ENCODE data around the gene IGF2BP3. TPM values are rescaled to one million over a fixed set of nuclear protein-coding genes. Genes with fewer than 3 reads are reported as not detected.
"Not testable (repeated sequence)": the region's sequence is repeated elsewhere in the genome, so short reads cannot be mapped to it uniquely, and the experiment has no call there.

The IGF2BP3 gene
- total RNA-seq, 1 donor from 2014 or later, result 28.0 TPM

- DNase-seq (ENCODE audit: low read depth), result no peak
Observed at GRCh38 chr7:23343806-23344475, 126.3 kb downstream of the IGF2BP3 start.

GRCh38 chr7:23343102-23343501 is 127.2 kb downstream of the IGF2BP3 start:
- no peak for DNase-seq (ENCODE audit: low read depth)

GRCh38 chr7:23341846-23342598 is 128.3 kb downstream of the IGF2BP3 start:
- DNase-seq (ENCODE audit: low read depth), result peak; percentile 44

GRCh38 chr7:23338863-23339262 is 131.4 kb downstream of the IGF2BP3 start:
- no peak for DNase-seq (ENCODE audit: low read depth)

GRCh38 chr7:23338439-23338838 is 131.9 kb downstream of the IGF2BP3 start:
- DNase-seq (ENCODE audit: low read depth), result no peak

GRCh38 chr7:23337374-23337773 is 132.9 kb downstream of the IGF2BP3 start:
- no peak for DNase-seq (ENCODE audit: low read depth)

GRCh38 chr7:23336799-23337283 is 133.4 kb downstream of the IGF2BP3 start:
- no peak for DNase-seq (ENCODE audit: low read depth)

GRCh38 chr7:23336086-23336485 is 134.2 kb downstream of the IGF2BP3 start:
- no peak for DNase-seq (ENCODE audit: low read depth)

- no peak for DNase-seq (ENCODE audit: low read depth)
Observed at GRCh38 chr7:23335621-23336020, 134.7 kb downstream of the IGF2BP3 start.

- no peak for DNase-seq (ENCODE audit: low read depth)
Observed at GRCh38 chr7:23335136-23335535, 135.2 kb downstream of the IGF2BP3 start.

- DNase-seq (ENCODE audit: low read depth), result peak; percentile 80
Observed at GRCh38 chr7:23334482-23335056, 135.7 kb downstream of the IGF2BP3 start.

- peak; percentile 96 for DNase-seq (ENCODE audit: low read depth)
Observed at GRCh38 chr7:23333671-23334246, 136.5 kb downstream of the IGF2BP3 start.

GRCh38 chr7:23332910-23333612 is 137.2 kb downstream of the IGF2BP3 start:
- peak; percentile 74 for DNase-seq (ENCODE audit: low read depth)

GRCh38 chr7:23332193-23332592 is 138.1 kb downstream of the IGF2BP3 start:
- no peak for DNase-seq (ENCODE audit: low read depth)

GRCh38 chr7:23331132-23331531 is 139.2 kb downstream of the IGF2BP3 start:
- DNase-seq (ENCODE audit: low read depth), result no peak

- peak; percentile 51 for DNase-seq (ENCODE audit: low read depth)
Observed at GRCh38 chr7:23315366-23315765, 154.9 kb downstream of the IGF2BP3 start.

GRCh38 chr7:23312141-23312540 is 158.2 kb downstream of the IGF2BP3 start:
- not testable (repeated sequence) for DNase-seq (ENCODE audit: low read depth)

- DNase-seq (ENCODE audit: low read depth), result no peak
Observed at GRCh38 chr7:23308754-23309153, 161.5 kb downstream of the IGF2BP3 start.

GRCh38 chr7:23306936-23307521 is 163.3 kb downstream of the IGF2BP3 start:
- no peak for DNase-seq (ENCODE audit: low read depth)

- no peak for DNase-seq (ENCODE audit: low read depth)
Observed at GRCh38 chr7:23299770-23300300, 170.5 kb downstream of the IGF2BP3 start.
